Suprapubic skin (tissue), 4 donors: Measurements from ENCODE around the gene KIR2DL3.

Source experiments
- EP300 ChIP-seq: sonication (generic); formaldehyde crosslinking; IDR thresholded peaks from one replicate; pipeline ENCODE4 v1.6.1; 2017; ENCODE audit warnings: antibody characterized with exemption
- POLR2A ChIP-seq, 2 donors: fragments of 450-650 bp; IDR thresholded peaks; one replicate each; pipeline ENCODE4 v1.6.1; 2017; ENCODE audit warnings: antibody characterized with exemption in 2 of 2, mild to moderate bottlenecking in 2 of 2, moderate library complexity in 2 of 2
- POLR2AphosphoS5 ChIP-seq, 3 donors: sonication (generic); formaldehyde crosslinking; IDR thresholded peaks; one replicate each; pipeline ENCODE4 v1.6.1; 2017; ENCODE audit warnings: antibody characterized with exemption in 3 of 3
- TF ChIP-seq, protein P1 (sequence below), 2 donors: fragments of 200-600 bp in 1 of 2; fragments of 450-650 bp in 1 of 2; sonication (generic) in 1 of 2; IDR thresholded peaks; one replicate each; pipeline ENCODE4 v1.5.1; 2016 to 2019; ENCODE audit warnings: antibody characterized with exemption in 2 of 2, mild to moderate bottlenecking in 1 of 2, moderate library complexity in 1 of 2

DNA sequence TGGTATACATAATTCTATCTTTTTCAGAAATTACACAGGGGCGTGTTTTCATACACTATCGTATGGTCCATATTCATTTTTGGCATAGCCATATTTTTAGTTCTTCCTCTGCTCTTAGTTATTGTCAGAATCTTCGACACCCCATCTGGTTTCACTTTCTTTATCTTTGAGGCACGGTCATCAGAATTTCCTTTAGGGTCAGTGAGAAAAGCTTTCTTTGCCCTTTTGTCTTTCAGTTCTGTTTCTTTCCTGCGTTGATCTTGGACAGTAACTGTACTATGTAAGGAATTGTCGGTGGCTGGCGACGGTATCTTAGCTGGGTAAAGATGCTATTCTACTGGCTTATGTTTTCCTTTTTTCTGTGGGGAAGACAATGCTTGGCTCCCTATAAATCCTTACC lies 54.5 kb downstream of the KIR2DL3 start:
- TF ChIP-seq POLR2A (IDR thresholded peaks at IDR 0.05) (no peak), EP300 (no peak), POLR2AphosphoS5 (IDR thresholded peaks at IDR 0.05) (no peak)
- TF ChIP-seq, protein P1, sequence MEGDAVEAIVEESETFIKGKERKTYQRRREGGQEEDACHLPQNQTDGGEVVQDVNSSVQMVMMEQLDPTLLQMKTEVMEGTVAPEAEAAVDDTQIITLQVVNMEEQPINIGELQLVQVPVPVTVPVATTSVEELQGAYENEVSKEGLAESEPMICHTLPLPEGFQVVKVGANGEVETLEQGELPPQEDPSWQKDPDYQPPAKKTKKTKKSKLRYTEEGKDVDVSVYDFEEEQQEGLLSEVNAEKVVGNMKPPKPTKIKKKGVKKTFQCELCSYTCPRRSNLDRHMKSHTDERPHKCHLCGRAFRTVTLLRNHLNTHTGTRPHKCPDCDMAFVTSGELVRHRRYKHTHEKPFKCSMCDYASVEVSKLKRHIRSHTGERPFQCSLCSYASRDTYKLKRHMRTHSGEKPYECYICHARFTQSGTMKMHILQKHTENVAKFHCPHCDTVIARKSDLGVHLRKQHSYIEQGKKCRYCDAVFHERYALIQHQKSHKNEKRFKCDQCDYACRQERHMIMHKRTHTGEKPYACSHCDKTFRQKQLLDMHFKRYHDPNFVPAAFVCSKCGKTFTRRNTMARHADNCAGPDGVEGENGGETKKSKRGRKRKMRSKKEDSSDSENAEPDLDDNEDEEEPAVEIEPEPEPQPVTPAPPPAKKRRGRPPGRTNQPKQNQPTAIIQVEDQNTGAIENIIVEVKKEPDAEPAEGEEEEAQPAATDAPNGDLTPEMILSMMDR (IDR thresholded peaks at IDR 0.05), result no peak
